Spleen (tissue), 7 donors: Measurements from ENCODE around the gene ZNF267.

Source experiments
- CTCF ChIP-seq, 11 experiments: fragments of 200-600 bp in 7 of 11; fragments of 450-650 bp in 4 of 11; sonication (generic) in 4 of 11; IDR thresholded peaks in 8 of 11; conservative IDR thresholded peaks in 3 of 11; 1 replicate in 7 of 11; 2 replicates in 4 of 11; pipeline versions ENCODE4 v1.4.0 to v1.8.0; 2016 to 2021; ENCODE audit warnings: antibody characterized with exemption in 11 of 11, inconsistent platforms in 4 of 11, mild to moderate bottlenecking in 1 of 11
- POLR2AphosphoS5 ChIP-seq, 3 donors: sonication (generic); formaldehyde crosslinking; IDR thresholded peaks; one replicate each; pipeline ENCODE4 v1.5.1; 2017; ENCODE audit warnings: antibody characterized with exemption in 3 of 3
- donor health status: DM: no; HTN: no; CAD: no; lungs with moderate emphysema.
- donor health status: DM: no; HTN: no; CAD: no.
- donor health status: DM: no; HTN: no; CAD: no.

GRCh38 chr16:31872201-31872600 lies 1.4 kb upstream of the ZNF267 start:
- TF ChIP-seq CTCF (IDR thresholded peaks at IDR 0.05 in 8 of 11, conservative IDR thresholded peaks at IDR 0.05 in 3 of 11) (no peak), POLR2AphosphoS5 (IDR thresholded peaks at IDR 0.05) (no peak)
